Epidermal melanocyte (primary cell): ENCODE data around the gene SMIM10L1.

ENCODE experiments used
- DNase-seq: peaks from one replicate; pipeline ENCODE4 v3.0.0; 2011; ENCODE audit warnings: low spot score; ENCODE audit not compliant: insufficient read length

SMIM10L1 gene

GRCh38 chr12:11183011-11183410, 12.0 kb downstream of the SMIM10L1 start:
- no peak for DNase-seq

GRCh38 chr12:11186837-11187236, 15.8 kb downstream of the SMIM10L1 start, which contains the start of gene TAS2R42:
Gene TAS2R42, minus strand, starts transcription at chr12:11186937. Its CDS starts 0 bp downstream, at chr12:11186937.
- DNase-seq = no peak

- no peak for DNase-seq
These were observed 31.8 kb downstream of the SMIM10L1 start for GRCh38 chr12:11202811-11203210.

- no peak for DNase-seq
These were observed 33.2 kb downstream of the SMIM10L1 start for GRCh38 chr12:11204173-11204572.

GRCh38 chr12:11209113-11209512, 38.1 kb downstream of the SMIM10L1 start:
- no peak for DNase-seq
